ENCODE data around the gene SIX1. TPM values are rescaled to one million over a fixed set of nuclear protein-coding genes. Genes with fewer than 3 reads are reported as not detected.
A peak's percentile ranks its signal among the peaks of the same experiment; 100 is the strongest.

The SIX1 gene
- total and polyA plus RNA-seq, 2 of the 13 experiments (the other 11 are each of a cell fraction or from before 2014, with no cell fraction given), result 1.7 to 6.5 TPM

- no peak for TF ChIP-seq SRY (CRISPR knock-in tag; IDR thresholded peaks at IDR 0.05)
- no peak for TF ChIP-seq MTA3 (CRISPR knock-in tag; IDR thresholded peaks at IDR 0.05)
- TF ChIP-seq ZNF24 (IDR thresholded peaks at IDR 0.05), result no peak
- no peak for TF ChIP-seq CCAR2 (optimal IDR thresholded peaks at IDR 0.05; ENCODE audit: low read depth, low read length)
- TF ChIP-seq TAF15 (IDR thresholded peaks at IDR 0.05; ENCODE audit: low read depth, low read length, poor library complexity, severe bottlenecking), result no peak
- peak; percentile 81; the same call in 1 of the 2 replicates for TF ChIP-seq HMG20A (CRISPR knock-in tag; IDR thresholded peaks at IDR 0.05; ENCODE audit: borderline replicate concordance)
- TF ChIP-seq ZSCAN29 (CRISPR knock-in tag; conservative IDR thresholded peaks at IDR 0.05), result no peak
- TF ChIP-seq PRDM4 (CRISPR knock-in tag; IDR thresholded peaks at IDR 0.05; ENCODE audit: borderline replicate concordance), result no peak
- no peak for TF ChIP-seq ZBTB3 (CRISPR knock-in tag; IDR thresholded peaks at IDR 0.05; ENCODE audit: borderline replicate concordance, low read depth)
- TF ChIP-seq ZBTB42 (CRISPR knock-in tag; IDR thresholded peaks at IDR 0.05), result no peak
- no peak for TF ChIP-seq TFDP1 (CRISPR knock-in tag; IDR thresholded peaks at IDR 0.05; ENCODE audit: borderline replicate concordance)
- 0 out of 2 replicates have a peak, but pooled peaks have one; percentile 40 for TF ChIP-seq JUND (CRISPR knock-in tag; IDR thresholded peaks at IDR 0.05)
- 0 out of 2 replicates have a peak, but pooled peaks have one; percentile 23 for TF ChIP-seq HMG20B (CRISPR knock-in tag; conservative IDR thresholded peaks at IDR 0.05)
- TF ChIP-seq HNF1B (CRISPR knock-in tag; IDR thresholded peaks at IDR 0.05), result no peak
- TF ChIP-seq ZNF136 (CRISPR knock-in tag; IDR thresholded peaks at IDR 0.05; ENCODE audit: low read depth), result no peak
- TF ChIP-seq GATAD2A (CRISPR knock-in tag; IDR thresholded peaks at IDR 0.05), result peak; percentile 52
- TF ChIP-seq RAD21 (CRISPR knock-in tag; IDR thresholded peaks at IDR 0.05), result no peak
- TF ChIP-seq NFE2L2 (IDR thresholded peaks at IDR 0.05; ENCODE audit: low read length), result no peak
- TF ChIP-seq ZNF503 (CRISPR knock-in tag; IDR thresholded peaks at IDR 0.05), result peak; percentile 62; the same call in 1 of the 2 replicates
- no peak for TF ChIP-seq RFXAP (CRISPR knock-in tag; IDR thresholded peaks at IDR 0.05; ENCODE audit: borderline replicate concordance)
- TF ChIP-seq TOE1 (CRISPR knock-in tag; IDR thresholded peaks at IDR 0.05), result 0 out of 2 replicates have a peak, but pooled peaks have one; percentile 32
- no peak for TF ChIP-seq MZF1 (CRISPR knock-in tag; IDR thresholded peaks at IDR 0.05; ENCODE audit: borderline replicate concordance)
- TF ChIP-seq GPBP1L1 (CRISPR knock-in tag; IDR thresholded peaks at IDR 0.05), result no peak
- no peak for TF ChIP-seq PLRG1 (conservative IDR thresholded peaks at IDR 0.05)
These were observed 37.6 kb upstream of the SIX1 start (continued) for GRCh38 chr14:60686865-60687264.
